Effector memory CD8-positive, alpha-beta T cell (primary cell): Measurements from ENCODE around the gene WDR62.

ENCODE experiments used
- ATAC-seq: fragments of 150-1000 bp; cut with Tn5 transposase; replicated peaks from 2 replicates; pipeline ENCODE4 v1.10.0; 2021; ENCODE audit warnings: mild to moderate bottlenecking, moderate library complexity
- DNase-seq, 3 experiments: peaks; one replicate each; pipeline ENCODE4 v3.0.0; 2021
- H3K27ac Mint-ChIP-seq, 2 donors: one replicate each; pipeline ENCODE4 v1.8.0; 2022; ENCODE audit warnings: mild to moderate bottlenecking in 2 of 2, mixed read lengths in 2 of 2, moderate library complexity in 2 of 2
- H3K27me3 Mint-ChIP-seq, 2 donors: one replicate each; pipeline ENCODE4 v1.8.0; 2022; ENCODE audit warnings: mixed read lengths in 2 of 2
- H3K36me3 Mint-ChIP-seq: one replicate; pipeline ENCODE4 v1.8.0; 2022; ENCODE audit warnings: mild to moderate bottlenecking, moderate library complexity, mixed read lengths; ENCODE audit not compliant: insufficient read depth
- H3K4me1 Mint-ChIP-seq, 2 donors: one replicate each; pipeline ENCODE4 v1.8.0; 2022; ENCODE audit warnings: low read depth in 2 of 2, mixed read lengths in 2 of 2
- H3K4me3 Mint-ChIP-seq, 2 donors: one replicate each; pipeline ENCODE4 v1.8.0; 2022; ENCODE audit warnings: mild to moderate bottlenecking in 2 of 2, mixed read lengths in 2 of 2, moderate library complexity in 2 of 2
- H3K9me3 Mint-ChIP-seq, 2 donors: one replicate each; pipeline ENCODE4 v1.8.0; 2022; ENCODE audit warnings: mixed read lengths in 2 of 2

The WDR62 gene

DNA sequence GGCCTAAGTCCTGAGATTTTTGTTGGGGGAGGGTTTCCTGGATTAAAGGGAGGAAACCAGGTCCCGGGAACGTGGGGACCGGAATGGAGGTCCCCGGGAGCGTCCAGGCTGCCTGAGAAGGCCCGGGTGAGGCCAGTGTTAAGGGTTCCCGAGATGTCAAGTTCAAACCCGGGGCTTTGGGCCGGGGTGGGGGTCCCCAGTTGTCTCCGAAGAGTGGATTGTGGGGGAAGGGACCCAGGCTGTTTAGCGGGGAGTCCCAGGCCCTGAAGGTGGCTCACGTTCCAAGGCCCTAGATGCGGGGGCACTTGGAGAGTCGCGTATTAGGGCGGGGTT lies 97.3 kb downstream of the WDR62 start:
- peaks cover 31% of the 10 kb centered on the region for H3K36me3 Mint-ChIP-seq
- H3K27ac Mint-ChIP-seq, result no peak overlapping the region
- no peaks in the 10 kb centered on the region for H3K27me3 Mint-ChIP-seq
- H3K4me1 Mint-ChIP-seq, result peaks cover 11 to 12% of the 10 kb centered on the region in 2 donors
- DNase-seq, result no peak
- no peak overlapping the region for H3K4me3 Mint-ChIP-seq
- H3K9me3 Mint-ChIP-seq, result no peaks in the 10 kb centered on the region
- ATAC-seq, result no peak

DNA sequence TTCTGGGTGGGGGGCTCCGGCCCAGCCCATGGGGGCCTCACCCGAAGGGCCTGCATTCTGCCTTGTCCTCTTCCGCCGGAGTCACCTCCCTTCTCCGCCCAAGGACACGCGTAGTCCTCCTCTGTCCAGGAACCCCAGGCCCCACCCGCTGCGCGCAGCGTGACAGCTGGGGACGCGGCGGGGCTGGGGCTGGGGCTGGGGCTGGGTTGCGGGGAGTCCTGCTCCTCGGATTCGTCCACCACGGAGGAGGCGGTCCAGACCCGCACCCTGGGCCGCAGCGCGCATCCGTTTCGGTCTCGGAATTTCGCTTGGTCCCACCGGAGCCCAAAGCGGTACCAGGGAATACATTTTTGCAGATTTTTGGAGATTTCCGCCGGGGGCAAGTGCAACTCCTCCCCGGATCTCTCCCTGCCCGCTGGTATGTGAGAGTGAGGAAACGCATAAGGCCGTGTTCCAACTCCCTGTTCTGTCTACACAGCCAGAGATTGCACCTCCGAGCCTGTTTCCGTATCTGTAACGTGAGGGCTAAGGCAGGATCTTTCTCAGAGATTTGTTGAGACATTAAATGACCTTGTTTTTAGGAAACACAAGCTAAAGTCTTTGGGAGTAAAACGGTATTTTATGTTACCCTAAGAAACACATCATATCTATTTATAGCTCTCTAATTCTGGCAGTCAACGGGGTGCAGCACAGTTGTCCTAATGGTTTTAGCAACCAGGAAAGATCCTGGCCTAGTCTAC lies 97.8 kb downstream of the WDR62 start, which contains the start of gene COX7A1:
TSS of gene COX7A1 (minus strand) at position 96 of the 740 bp plus-strand sequence. CDS start at position 56, 40 bp downstream.
- Mint-ChIP-seq H3K4me3 (no peak within 1 kb of the TSS), H3K9me3 (no peaks in the 10 kb centered on the region), H3K27me3 (no peaks in the 10 kb centered on the region), H3K27ac (no peak within 1 kb of the TSS), H3K36me3 (peaks cover 26% of the 10 kb centered on the region), H3K4me1 (peaks cover 8 to 12% of the 10 kb centered on the region in 2 donors)
- DNase-seq (no peak), ATAC-seq (no peak)

DNA sequence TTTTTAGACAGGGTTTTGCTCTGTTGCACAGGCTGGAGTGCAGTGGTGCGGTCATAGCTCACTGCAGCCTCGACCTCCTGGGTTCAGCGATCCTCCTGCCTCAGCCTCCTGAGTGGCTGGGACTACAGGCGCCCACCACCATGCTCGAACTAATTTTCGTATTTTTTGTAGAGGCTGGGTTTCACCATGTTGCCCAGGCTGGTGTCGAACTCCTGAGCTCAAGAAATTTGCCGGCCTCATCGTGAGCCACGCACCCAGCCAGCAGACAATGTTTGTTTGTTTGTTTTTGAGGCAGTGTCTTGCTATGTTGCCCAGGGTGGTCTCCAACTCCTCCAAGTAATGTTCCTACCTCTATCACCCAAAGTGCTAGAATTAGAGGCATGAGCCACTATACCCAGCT lies 98.4 kb downstream of the WDR62 start:
- no peak for ATAC-seq
- Mint-ChIP-seq H3K9me3 (no peaks in the 10 kb centered on the region), H3K4me3 (no peak overlapping the region), H3K4me1 (peaks cover 8 to 12% of the 10 kb centered on the region in 2 donors), H3K27me3 (no peaks in the 10 kb centered on the region), H3K36me3 (peaks cover 20% of the 10 kb centered on the region), H3K27ac (no peak overlapping the region)
- no peak for DNase-seq
